IPS-NIHi7 (cell line): Measurements from ENCODE around the gene ZNF487.
A peak's percentile ranks its signal among the peaks of the same experiment; 100 is the strongest.
"Not testable (repeated sequence)": the region's sequence is repeated elsewhere in the genome, so short reads cannot be mapped to it uniquely, and the experiment has no call there.

Source experiments
- DNase-seq: peaks from one replicate; pipeline ENCODE4 v3.0.0; 2012; ENCODE audit warnings: mixed read lengths; ENCODE audit errors: extremely low spot score

Gene ZNF487

GRCh38 chr10:43437141-43437870, 395 bp downstream of the ZNF487 start:
- peak; percentile 29 for DNase-seq

- no peak for DNase-seq
These were observed 3.7 kb downstream of the ZNF487 start for GRCh38 chr10:43440463-43441134.

- DNase-seq: no peak
These were observed 7.4 kb downstream of the ZNF487 start for GRCh38 chr10:43444323-43444722.

- no peak for DNase-seq
These were observed 8.1 kb downstream of the ZNF487 start for GRCh38 chr10:43444897-43445466.

- DNase-seq: not testable (repeated sequence)
These were observed 9.5 kb downstream of the ZNF487 start for GRCh38 chr10:43446219-43447017.

GRCh38 chr10:43448742-43449141, 11.8 kb downstream of the ZNF487 start:
- DNase-seq: no peak

- no peak for DNase-seq
These were observed 15.5 kb downstream of the ZNF487 start for GRCh38 chr10:43452356-43452914.

GRCh38 chr10:43453266-43453831, 16.4 kb downstream of the ZNF487 start:
- DNase-seq: no peak

- DNase-seq: not testable (repeated sequence)
These were observed 17.1 kb downstream of the ZNF487 start for GRCh38 chr10:43454025-43454424.

- DNase-seq: not testable (repeated sequence)
These were observed 19.6 kb downstream of the ZNF487 start for GRCh38 chr10:43456561-43456960.

GRCh38 chr10:43458227-43458626, 21.3 kb downstream of the ZNF487 start:
- DNase-seq: no peak

GRCh38 chr10:43461950-43462349, 25.0 kb downstream of the ZNF487 start:
- DNase-seq: peak; percentile 46

- not testable (repeated sequence) for DNase-seq
These were observed 28.3 kb downstream of the ZNF487 start for GRCh38 chr10:43465086-43465735.

- not testable (repeated sequence) for DNase-seq
These were observed 28.8 kb downstream of the ZNF487 start for GRCh38 chr10:43465736-43466120.

- DNase-seq: no peak
These were observed 34.2 kb downstream of the ZNF487 start for GRCh38 chr10:43471146-43471545.

GRCh38 chr10:43471935-43472720, 35.2 kb downstream of the ZNF487 start:
- DNase-seq: no peak

- no peak for DNase-seq
These were observed 42.4 kb downstream of the ZNF487 start for GRCh38 chr10:43479275-43479674.

GRCh38 chr10:43482319-43483078, 45.6 kb downstream of the ZNF487 start:
- DNase-seq: no peak

GRCh38 chr10:43491855-43492254, 54.9 kb downstream of the ZNF487 start:
- no peak for DNase-seq
